ENCODE results near the gene TEX264. TPM values are rescaled to one million over a fixed set of nuclear protein-coding genes. Genes with fewer than 3 reads are reported as not detected.

Gene TEX264
- total RNA-seq, 1 donor from 2014 or later, result 28.2 TPM

- H3K27ac Mint-ChIP-seq (ENCODE audit: unreplicated experiment), result no peak overlapping the region
- H3K4me1 ChIP-seq (ENCODE audit: insufficient read depth, low read length), result peaks cover 21% of the 10 kb centered on the region
- no peaks in the 10 kb centered on the region for H3K9me3 ChIP-seq (ENCODE audit: insufficient read depth, low read depth, low read length)
- no peak overlapping the region for H3K4me2 ChIP-seq (ENCODE audit: low read length)
- no peak overlapping the region for H3K4me3 ChIP-seq (ENCODE audit: insufficient read depth, low read depth, low read length)
- H3K9ac ChIP-seq (ENCODE audit: low read length), result no peak overlapping the region
- DNase-seq (ENCODE audit: low read depth), result no peak
- peaks cover 2% of the 10 kb centered on the region for H3K36me3 Mint-ChIP-seq (ENCODE audit: low read depth, unreplicated experiment)
- no peak overlapping the region for H2AFZ ChIP-seq (ENCODE audit: low read depth, low read length)
- TF ChIP-seq CTCF (IDR thresholded peaks at IDR 0.05; ENCODE audit: insufficient read depth, low read depth, low read length) (no peak), EZH2 (IDR thresholded peaks at IDR 0.05; ENCODE audit: insufficient read depth, low read length) (no peak)
- H4K20me1 ChIP-seq (ENCODE audit: insufficient read depth, low read length), result peaks cover 72% of the 10 kb centered on the region
- H3K36me3 ChIP-seq (ENCODE audit: insufficient read depth, low read length), result no peaks in the 10 kb centered on the region
- H3K27ac ChIP-seq (ENCODE audit: low read depth, low read length), result no peak overlapping the region
- H3K9me3 Mint-ChIP-seq (ENCODE audit: unreplicated experiment), result no peaks in the 10 kb centered on the region
- peaks cover 19% of the 10 kb centered on the region for H3K4me1 Mint-ChIP-seq (ENCODE audit: low read depth, unreplicated experiment)
- H3K4me3 Mint-ChIP-seq (ENCODE audit: unreplicated experiment), result no peak overlapping the region
- no peaks in the 10 kb centered on the region for H3K27me3 Mint-ChIP-seq (ENCODE audit: low read depth, unreplicated experiment)
- H3K79me2 ChIP-seq (ENCODE audit: insufficient read depth, low read length), result peaks cover 6% of the 10 kb centered on the region
- no peak for FAIRE-seq
- H3K27me3 ChIP-seq (ENCODE audit: insufficient read depth, low read length), result no peaks in the 10 kb centered on the region
Observed at GRCh38 chr3:51679318-51679717, 8.3 kb downstream of the TEX264 start.

GRCh38 chr3:51679777-51680176 is 8.7 kb downstream of the TEX264 start:
- Histone ChIP-seq H3K4me3 (ENCODE audit: insufficient read depth, low read depth, low read length) (no peak overlapping the region), H2AFZ (ENCODE audit: low read depth, low read length) (no peak overlapping the region), H3K9ac (ENCODE audit: low read length) (no peak overlapping the region), H3K9me3 (ENCODE audit: insufficient read depth, low read depth, low read length) (no peaks in the 10 kb centered on the region), H3K27me3 (ENCODE audit: insufficient read depth, low read length) (no peaks in the 10 kb centered on the region), H3K79me2 (ENCODE audit: insufficient read depth, low read length) (peaks cover 6% of the 10 kb centered on the region), H3K27ac (ENCODE audit: low read depth, low read length) (no peak overlapping the region), H3K36me3 (ENCODE audit: insufficient read depth, low read length) (no peaks in the 10 kb centered on the region), H4K20me1 (ENCODE audit: insufficient read depth, low read length) (peaks cover 68% of the 10 kb centered on the region), H3K4me2 (ENCODE audit: low read length) (no peak overlapping the region), H3K4me1 (ENCODE audit: insufficient read depth, low read length) (peaks cover 19% of the 10 kb centered on the region)
- TF ChIP-seq CTCF (IDR thresholded peaks at IDR 0.05; ENCODE audit: insufficient read depth, low read depth, low read length), result no peak
- TF ChIP-seq EZH2 (IDR thresholded peaks at IDR 0.05; ENCODE audit: insufficient read depth, low read length), result no peak
- no peak overlapping the region for H3K27ac Mint-ChIP-seq (ENCODE audit: unreplicated experiment)
- H3K27me3 Mint-ChIP-seq (ENCODE audit: low read depth, unreplicated experiment), result no peaks in the 10 kb centered on the region
- H3K4me3 Mint-ChIP-seq (ENCODE audit: unreplicated experiment), result no peak overlapping the region
- peaks cover 18% of the 10 kb centered on the region for H3K4me1 Mint-ChIP-seq (ENCODE audit: low read depth, unreplicated experiment)
- H3K9me3 Mint-ChIP-seq (ENCODE audit: unreplicated experiment), result no peaks in the 10 kb centered on the region
- peaks cover 2% of the 10 kb centered on the region for H3K36me3 Mint-ChIP-seq (ENCODE audit: low read depth, unreplicated experiment)
- DNase-seq (ENCODE audit: low read depth) (no peak), FAIRE-seq (no peak)

- FAIRE-seq, result no peak
- peaks cover 15% of the 10 kb centered on the region for H3K4me1 Mint-ChIP-seq (ENCODE audit: low read depth, unreplicated experiment)
Observed at GRCh38 chr3:51680196-51680595, 9.1 kb downstream of the TEX264 start.

More at GRCh38 chr3:51680196-51680595, 9.1 kb downstream of the TEX264 start:
- Mint-ChIP-seq H3K4me3 (ENCODE audit: unreplicated experiment) (no peak overlapping the region), H3K27me3 (ENCODE audit: low read depth, unreplicated experiment) (no peaks in the 10 kb centered on the region), H3K36me3 (ENCODE audit: low read depth, unreplicated experiment) (peaks cover 5% of the 10 kb centered on the region), H3K27ac (ENCODE audit: unreplicated experiment) (no peak overlapping the region), H3K9me3 (ENCODE audit: unreplicated experiment) (no peaks in the 10 kb centered on the region)
- no peak overlapping the region for H2AFZ ChIP-seq (ENCODE audit: low read depth, low read length)
- no peak for DNase-seq (ENCODE audit: low read depth)
- H4K20me1 ChIP-seq (ENCODE audit: insufficient read depth, low read length), result peaks cover 63% of the 10 kb centered on the region
- H3K4me1 ChIP-seq (ENCODE audit: insufficient read depth, low read length), result peaks cover 15% of the 10 kb centered on the region
- H3K4me2 ChIP-seq (ENCODE audit: low read length), result no peak overlapping the region
- H3K27ac ChIP-seq (ENCODE audit: low read depth, low read length), result no peak overlapping the region
- H3K36me3 ChIP-seq (ENCODE audit: insufficient read depth, low read length), result no peaks in the 10 kb centered on the region
- H3K9ac ChIP-seq (ENCODE audit: low read length), result no peak overlapping the region
- peaks cover 6% of the 10 kb centered on the region for H3K79me2 ChIP-seq (ENCODE audit: insufficient read depth, low read length)
- no peaks in the 10 kb centered on the region for H3K27me3 ChIP-seq (ENCODE audit: insufficient read depth, low read length)
- no peak overlapping the region for H3K4me3 ChIP-seq (ENCODE audit: insufficient read depth, low read depth, low read length)
- no peak for TF ChIP-seq CTCF (IDR thresholded peaks at IDR 0.05; ENCODE audit: insufficient read depth, low read depth, low read length)
- TF ChIP-seq EZH2 (IDR thresholded peaks at IDR 0.05; ENCODE audit: insufficient read depth, low read length), result no peak
- no peaks in the 10 kb centered on the region for H3K9me3 ChIP-seq (ENCODE audit: insufficient read depth, low read depth, low read length)
